Neutrophil (primary cell): ENCODE data around the gene SRRM3.
"Not testable (repeated sequence)": the region's sequence is repeated elsewhere in the genome, so short reads cannot be mapped to it uniquely, and the experiment has no call there.

Source experiments
- H3K27ac ChIP-seq: fragments of 200-600 bp; sonication (generic); 2 replicates; pipeline ENCODE4 v1.5.1; 2016; ENCODE audit warnings: mild to moderate bottlenecking, moderate library complexity
- H3K27me3 ChIP-seq: fragments of 200-600 bp; sonication (generic); 2 replicates; pipeline ENCODE4 v1.6.0; 2016; ENCODE audit warnings: mild to moderate bottlenecking
- H3K36me3 ChIP-seq: fragments of 200-600 bp; sonication (generic); 2 replicates; pipeline ENCODE4 v1.5.1; 2017
- H3K4me1 ChIP-seq, 2 experiments: fragments of 200-600 bp in 1 of 2; sonication (generic) in 1 of 2; 1 replicate in 1 of 2; 2 replicates in 1 of 2; pipeline versions ENCODE4 v1.5.1 to v1.6.1; 2013 to 2016; ENCODE audit warnings: low read depth in 1 of 2, low read length in 1 of 2, mild to moderate bottlenecking in 1 of 2, moderate library complexity in 1 of 2; ENCODE audit not compliant: control insufficient read depth in 1 of 2, insufficient read depth in 1 of 2
- H3K4me3 ChIP-seq, 2 experiments: fragments of 200-600 bp in 1 of 2; sonication (generic) in 1 of 2; 1 replicate in 1 of 2; 2 replicates in 1 of 2; pipeline ENCODE4 v1.5.1; 2013 to 2016; ENCODE audit warnings: low read depth in 1 of 2, low read length in 1 of 2, mild to moderate bottlenecking in 1 of 2, moderate library complexity in 1 of 2
- H3K9me3 ChIP-seq: fragments of 200-600 bp; sonication (generic); 2 replicates; pipeline ENCODE4 v1.5.1; 2016
- TF ChIP-seq, protein P1 (sequence below): fragments of 200-600 bp; sonication (generic); IDR thresholded peaks from 2 replicates; pipeline ENCODE4 v1.5.1; 2016; ENCODE audit warnings: antibody characterized with exemption

Gene SRRM3

DNA sequence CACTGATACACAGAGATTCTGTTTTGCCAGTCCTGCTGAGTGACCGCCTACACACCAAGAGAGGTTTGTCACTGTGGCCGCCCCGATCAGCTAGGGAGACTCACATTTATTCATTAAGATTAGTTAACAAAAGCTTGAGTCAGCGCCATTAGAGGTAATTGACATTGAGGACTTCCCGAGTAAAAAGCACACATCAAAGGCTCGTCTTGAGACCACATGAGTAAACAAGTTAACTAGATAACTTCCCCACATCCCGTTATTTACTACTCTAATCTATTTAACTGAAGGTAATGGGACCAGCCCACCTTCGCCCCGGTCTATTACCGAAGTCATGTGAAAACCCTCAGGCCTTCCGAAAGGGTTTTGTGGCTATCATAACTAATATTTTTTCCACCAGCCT lies 23.0 kb downstream of the SRRM3 start:
- H3K27me3 ChIP-seq, result peaks cover 61% of the 10 kb centered on the region

GRCh38 chr7:76225379-76225778 lies 23.7 kb downstream of the SRRM3 start:
- no peaks in the 10 kb centered on the region for H3K36me3 ChIP-seq
- TF ChIP-seq, protein P1, sequence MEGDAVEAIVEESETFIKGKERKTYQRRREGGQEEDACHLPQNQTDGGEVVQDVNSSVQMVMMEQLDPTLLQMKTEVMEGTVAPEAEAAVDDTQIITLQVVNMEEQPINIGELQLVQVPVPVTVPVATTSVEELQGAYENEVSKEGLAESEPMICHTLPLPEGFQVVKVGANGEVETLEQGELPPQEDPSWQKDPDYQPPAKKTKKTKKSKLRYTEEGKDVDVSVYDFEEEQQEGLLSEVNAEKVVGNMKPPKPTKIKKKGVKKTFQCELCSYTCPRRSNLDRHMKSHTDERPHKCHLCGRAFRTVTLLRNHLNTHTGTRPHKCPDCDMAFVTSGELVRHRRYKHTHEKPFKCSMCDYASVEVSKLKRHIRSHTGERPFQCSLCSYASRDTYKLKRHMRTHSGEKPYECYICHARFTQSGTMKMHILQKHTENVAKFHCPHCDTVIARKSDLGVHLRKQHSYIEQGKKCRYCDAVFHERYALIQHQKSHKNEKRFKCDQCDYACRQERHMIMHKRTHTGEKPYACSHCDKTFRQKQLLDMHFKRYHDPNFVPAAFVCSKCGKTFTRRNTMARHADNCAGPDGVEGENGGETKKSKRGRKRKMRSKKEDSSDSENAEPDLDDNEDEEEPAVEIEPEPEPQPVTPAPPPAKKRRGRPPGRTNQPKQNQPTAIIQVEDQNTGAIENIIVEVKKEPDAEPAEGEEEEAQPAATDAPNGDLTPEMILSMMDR, result no peak
- no peak overlapping the region for H3K4me3 ChIP-seq
- no peaks in the 10 kb centered on the region for H3K4me1 ChIP-seq
- peaks cover 61% of the 10 kb centered on the region for H3K27me3 ChIP-seq
- no peak overlapping the region for H3K27ac ChIP-seq
- no peaks in the 10 kb centered on the region for H3K9me3 ChIP-seq

More for the DNA sequence above, 23.0 kb downstream of the SRRM3 start:
- no peaks in the 10 kb centered on the region for H3K9me3 ChIP-seq
- TF ChIP-seq, protein P1, result no peak
- no peaks in the 10 kb centered on the region for H3K36me3 ChIP-seq
- no peak overlapping the region for H3K4me3 ChIP-seq
- no peak overlapping the region for H3K27ac ChIP-seq
- no peaks in the 10 kb centered on the region for H3K4me1 ChIP-seq

GRCh38 chr7:76225951-76226350 lies 24.3 kb downstream of the SRRM3 start:
- Histone ChIP-seq H3K9me3 (no peaks in the 10 kb centered on the region), H3K4me3 (no peak overlapping the region), H3K36me3 (no peaks in the 10 kb centered on the region), H3K4me1 (no peaks in the 10 kb centered on the region), H3K27me3 (peaks cover 60% of the 10 kb centered on the region), H3K27ac (no peak overlapping the region)
- TF ChIP-seq, protein P1, result no peak

- not testable (repeated sequence) for H3K9me3 ChIP-seq, H3K4me1 ChIP-seq, H3K4me3 ChIP-seq, H3K27ac ChIP-seq, H3K36me3 ChIP-seq
- H3K27me3 ChIP-seq, result peaks cover 70% of the 10 kb centered on the region
These were observed 25.3 kb downstream of the SRRM3 start for GRCh38 chr7:76226878-76227423.

DNA sequence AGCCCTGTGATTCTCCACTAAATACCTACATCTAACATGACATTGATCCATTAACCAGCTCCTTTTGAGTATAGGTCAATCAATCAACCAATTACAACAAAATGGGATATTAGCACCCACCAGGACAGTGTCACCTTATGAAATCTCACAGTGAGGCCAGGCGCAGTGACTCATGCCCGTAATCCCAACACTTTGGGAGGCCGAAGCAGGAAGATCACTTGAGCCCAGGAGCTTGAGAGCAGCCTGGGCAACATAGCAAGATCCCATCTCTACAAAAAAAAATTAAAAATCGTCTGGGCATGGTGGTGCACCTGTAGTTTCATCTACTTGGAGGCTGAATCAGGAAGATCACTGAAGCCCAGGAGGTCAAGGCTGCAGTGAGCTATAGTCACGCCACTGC lies 28.5 kb downstream of the SRRM3 start:
- H3K4me3 ChIP-seq, result no peak overlapping the region
- peaks cover 0 to 5% of the 10 kb centered on the region in 2 experiments for H3K4me1 ChIP-seq
- H3K36me3 ChIP-seq, result no peaks in the 10 kb centered on the region
- no peaks in the 10 kb centered on the region for H3K9me3 ChIP-seq
- TF ChIP-seq, protein P1, result no peak
- peaks cover 78% of the 10 kb centered on the region for H3K27me3 ChIP-seq
- H3K27ac ChIP-seq, result no peak overlapping the region

- H3K27ac ChIP-seq, result no peak overlapping the region
- peaks cover 75% of the 10 kb centered on the region for H3K27me3 ChIP-seq
- no peaks in the 10 kb centered on the region for H3K36me3 ChIP-seq
- no peaks in the 10 kb centered on the region for H3K9me3 ChIP-seq
- H3K4me1 ChIP-seq, result peaks cover 0 to 5% of the 10 kb centered on the region in 2 experiments
- TF ChIP-seq, protein P1, result no peak
- no peak overlapping the region for H3K4me3 ChIP-seq
These were observed 29.4 kb downstream of the SRRM3 start for GRCh38 chr7:76231071-76231470.
